GM12801 (cell line): ENCODE data around the gene MEIG1.

Source experiments
- CTCF ChIP-seq: IDR thresholded peaks from one replicate; pipeline ENCODE4 v1.5.1; 2011; ENCODE audit warnings: control low read depth; ENCODE audit not compliant: insufficient read length; ENCODE audit errors: extremely low read depth

Gene MEIG1

GRCh38 chr10:14949291-14949690, 9.9 kb upstream of the MEIG1 start:
- no peak for TF ChIP-seq CTCF

- TF ChIP-seq CTCF: no peak
Observed at GRCh38 chr10:14952851-14953423, 6.3 kb upstream of the MEIG1 start.

- no peak for TF ChIP-seq CTCF
Observed at GRCh38 chr10:14953424-14954000, 5.7 kb upstream of the MEIG1 start.

GRCh38 chr10:14954001-14954770, 5.0 kb upstream of the MEIG1 start, which contains the start of gene DCLRE1C:
Gene DCLRE1C, minus strand, starts transcription at chr10:14954096. Its CDS starts 86 bp downstream, at chr10:14954010.
- TF ChIP-seq CTCF: no peak

- no peak for TF ChIP-seq CTCF
Observed at GRCh38 chr10:14954934-14955333, 4.3 kb upstream of the MEIG1 start.

- TF ChIP-seq CTCF: no peak
Observed at GRCh38 chr10:14958872-14959220, 342 bp upstream of the MEIG1 start.

GRCh38 chr10:14967897-14968296, 8.7 kb downstream of the MEIG1 start:
- no peak for TF ChIP-seq CTCF
